Measurements from ENCODE around the gene RNF10.

DNA sequence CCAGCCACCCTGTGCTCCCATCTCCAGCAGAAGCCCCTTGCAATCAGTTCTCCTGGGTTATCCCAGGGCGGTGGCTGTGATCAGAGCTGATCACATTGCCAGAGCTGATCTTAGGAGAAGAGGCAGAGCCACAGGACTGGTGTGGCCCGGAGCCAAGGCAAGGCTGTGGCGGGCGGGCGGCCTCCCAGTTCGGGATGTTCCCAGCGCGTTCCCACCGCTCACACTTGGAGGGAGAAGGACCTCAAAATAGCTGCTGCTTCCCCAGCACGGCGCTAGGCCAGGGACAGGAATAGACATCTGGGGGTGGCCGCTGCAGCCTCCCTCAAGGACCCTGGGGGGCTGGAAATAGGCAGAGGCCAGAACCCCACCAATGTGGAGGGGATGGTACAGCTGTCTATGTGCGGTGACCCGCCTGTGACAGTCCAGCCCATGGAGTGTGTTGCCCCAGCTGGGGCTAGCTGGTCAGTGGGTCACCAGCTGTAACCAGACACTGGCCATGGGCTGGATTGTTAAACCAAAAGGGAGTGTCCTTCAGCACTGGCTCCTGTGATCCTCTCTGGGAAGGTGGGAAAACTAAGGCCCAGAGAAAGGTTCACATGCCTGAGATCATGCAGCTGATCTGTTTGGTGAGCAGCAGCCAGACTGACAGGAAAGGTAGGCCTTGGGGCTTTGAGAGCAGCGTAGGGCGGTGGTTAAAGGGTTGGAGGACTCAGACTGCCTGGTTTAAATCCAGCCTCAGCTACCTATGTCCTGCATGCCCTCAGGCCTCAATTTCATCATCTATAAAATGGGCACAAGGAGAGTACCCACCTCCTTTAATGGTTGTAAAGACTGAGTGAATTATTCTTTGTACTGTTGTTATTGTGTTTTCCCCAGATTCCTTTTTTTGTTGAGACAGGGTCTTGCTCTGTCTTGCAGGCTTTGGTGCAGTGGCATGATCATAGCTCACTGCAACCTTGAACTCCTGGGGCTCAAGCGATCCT, 55.1 kb downstream of the RNF10 start:
- no peak for TF ChIP-seq CTCF (conservative IDR thresholded peaks at IDR 0.05 in 1 of 2, IDR thresholded peaks at IDR 0.05 in 1 of 2; ENCODE audit: extremely low read depth in 1 of 2, insufficient read depth in 1 of 2, low read depth in 1 of 2, low read length in 2 of 2)
- no peak for TF ChIP-seq EZH2 (IDR thresholded peaks at IDR 0.05; ENCODE audit: borderline replicate concordance, low read length)

Data from mammary epithelial cell (primary cell).